ENCODE results near the gene OR2AK2. TPM values are rescaled to one million over a fixed set of nuclear protein-coding genes. Genes with fewer than 3 reads are reported as not detected.

OR2AK2 gene
- total and polyA plus RNA-seq, 9 of the 15 experiments (the other 6 are each of a cell fraction or from before 2014, with no cell fraction given) = 0.10 TPM; not detected in 8

GRCh38 chr1:248009681-248010080 is 44.6 kb downstream of the OR2AK2 start:
- Histone ChIP-seq H3K27me3 (ENCODE audit: control insufficient read depth in 2 of 2, insufficient read depth in 2 of 2, low read length in 2 of 2) (no peaks in the 10 kb centered on the region), H3K27ac (ENCODE audit: extremely low read depth, low read depth, low read length) (no peak overlapping the region), H3K4me3 (no peak overlapping the region), H3K4me1 (replicated peaks in 1 of 2; ENCODE audit: control insufficient read depth in 2 of 2, insufficient read depth in 2 of 2, low read length in 2 of 2) (no peaks in the 10 kb centered on the region), H2AFZ (ENCODE audit: low read depth, low read length) (no peak overlapping the region), H4K20me1 (replicated peaks; ENCODE audit: control insufficient read depth, insufficient read depth, low read length) (no peaks in the 10 kb centered on the region), H3K9ac (ENCODE audit: insufficient read depth in 1 of 2, low read depth in 2 of 2, low read length in 2 of 2) (no peak overlapping the region), H3K9me1 (ENCODE audit: control insufficient read depth, insufficient read depth, low read length) (no peaks in the 10 kb centered on the region), H3K36me3 (ENCODE audit: control insufficient read depth, insufficient read depth, low read length) (no peaks in the 10 kb centered on the region), H3K4me2 (ENCODE audit: insufficient read depth, low read length) (no peak overlapping the region), H3K9me3 (replicated peaks; ENCODE audit: control insufficient read depth, insufficient read depth, low read depth, low read length) (peaks cover 3% of the 10 kb centered on the region), H3K79me2 (ENCODE audit: control insufficient read depth, insufficient read depth, low read length) (no peaks in the 10 kb centered on the region)
- intact Hi-C loops (cut with micrococcal nuclease) (no loop called here), in situ Hi-C loops (cut with MboI) (no loop called here)
- no peak for DNase-seq (ENCODE audit: extremely low read depth in 1 of 4, low spot score in 3 of 4)
- ChIA-PET POLR2A (no interaction called here), CTCF (ENCODE audit: low intra/inter-chr PET ratio) (no interaction called here)
- no peak for FAIRE-seq
- ATAC-seq = no peak
- BruUV-seq (replicated peaks) = no TSS peak
- peak; percentile 99 for TF ChIP-seq ZNF324 (CRISPR knock-in tag; IDR thresholded peaks at IDR 0.05)
- 0 out of 2 replicates have a peak, but pooled peaks have one; percentile 23 for TF ChIP-seq ZNF507 (tag; conservative IDR thresholded peaks at IDR 0.05)
- TF ChIP-seq MYNN (IDR thresholded peaks at IDR 0.05) = no peak
- no peak for TF ChIP-seq MYNN (CRISPR knock-in tag; IDR thresholded peaks at IDR 0.05)
- 1% methylated on average over 3 of the region's 3 CpGs for WGBS (ENCODE audit: insufficient coverage, low coverage, missing lambda C conversion rate)

- WGBS (ENCODE audit: insufficient coverage, low coverage, missing lambda C conversion rate) = 0% methylated on average over 2 of the region's 2 CpGs
- no peaks in the 10 kb centered on the region for H3K79me2 ChIP-seq (ENCODE audit: control insufficient read depth, insufficient read depth, low read length)
- no peak within 1 kb of the TSS for H3K27ac ChIP-seq (ENCODE audit: extremely low read depth, low read depth, low read length)
- FAIRE-seq = no peak
- no peaks in the 10 kb centered on the region; the same call in 1 of the 2 replicates for H3K9me3 ChIP-seq (replicated peaks; ENCODE audit: control insufficient read depth, insufficient read depth, low read depth, low read length)
- in situ Hi-C loops (cut with MboI) (no loop called here), intact Hi-C loops (cut with micrococcal nuclease) (no loop called here)
- H3K4me2 ChIP-seq (ENCODE audit: insufficient read depth, low read length) = no peak within 1 kb of the TSS
- H3K9ac ChIP-seq (ENCODE audit: insufficient read depth in 1 of 2, low read depth in 2 of 2, low read length in 2 of 2) = no peak within 1 kb of the TSS
- no peak within 1 kb of the TSS for H2AFZ ChIP-seq (ENCODE audit: low read depth, low read length)
- no peak for ATAC-seq
- no peaks in the 10 kb centered on the region for H4K20me1 ChIP-seq (replicated peaks; ENCODE audit: control insufficient read depth, insufficient read depth, low read length)
- no peak within 1 kb of the TSS for H3K4me3 ChIP-seq
- BruUV-seq (replicated peaks) = no TSS peak
- no peak for DNase-seq (ENCODE audit: extremely low read depth in 1 of 4, low spot score in 3 of 4)
- TF ChIP-seq KAT8 (IDR thresholded peaks at IDR 0.05; ENCODE audit: low read depth) (no peak), CBX1 (IDR thresholded peaks at IDR 0.05; ENCODE audit: low read depth) (no peak), ARID4B (CRISPR knock-in tag; IDR thresholded peaks at IDR 0.05) (no peak), NR2F6 (CRISPR knock-in tag; IDR thresholded peaks at IDR 0.05) (no peak), ZNF589 (CRISPR knock-in tag; IDR thresholded peaks at IDR 0.05; ENCODE audit: low read depth) (no peak), NRF1 (conservative IDR thresholded peaks at IDR 0.05 in 1 of 2, IDR thresholded peaks at IDR 0.05 in 1 of 2) (no peak), KLF6 (CRISPR knock-in tag; IDR thresholded peaks at IDR 0.05; ENCODE audit: borderline replicate concordance) (no peak), SAFB (IDR thresholded peaks at IDR 0.05; ENCODE audit: borderline replicate concordance, low read depth, low read length) (no peak), CBX5 (IDR thresholded peaks at IDR 0.05; ENCODE audit: borderline replicate concordance, low read depth) (no peak), ZC3H8 (IDR thresholded peaks at IDR 0.05) (no peak), PHB (CRISPR knock-in tag; IDR thresholded peaks at IDR 0.05) (no peak)
- ChIA-PET POLR2A (no interaction called here), CTCF (ENCODE audit: low intra/inter-chr PET ratio) (no interaction called here)
- no peaks in the 10 kb centered on the region for H3K4me1 ChIP-seq (replicated peaks in 1 of 2; ENCODE audit: control insufficient read depth in 2 of 2, insufficient read depth in 2 of 2, low read length in 2 of 2)
- no peaks in the 10 kb centered on the region for H3K9me1 ChIP-seq (ENCODE audit: control insufficient read depth, insufficient read depth, low read length)
- H3K27me3 ChIP-seq (ENCODE audit: control insufficient read depth in 2 of 2, insufficient read depth in 2 of 2, low read length in 2 of 2) = no peaks in the 10 kb centered on the region
- no peaks in the 10 kb centered on the region for H3K36me3 ChIP-seq (ENCODE audit: control insufficient read depth, insufficient read depth, low read length)
Measured at GRCh38 chr1:248013229-248013710, 48.2 kb downstream of the OR2AK2 start, which contains the start of gene OR2L5. Gene OR2L5 (plus strand): TSS chr1:248013660. CDS start chr1:248021948, 8,288 bp downstream.

All from K562 (cell line).